ENCODE data around the gene DTX3. TPM values are rescaled to one million over a fixed set of nuclear protein-coding genes. Genes with fewer than 3 reads are reported as not detected.

The DTX3 gene
- total RNA-seq, 1 donor from 2014 or later, result 40.0 TPM

- no peak for DNase-seq (ENCODE audit: low spot score)
Measured at GRCh38 chr12:57620245-57620935, 15.8 kb downstream of the DTX3 start.

DNA sequence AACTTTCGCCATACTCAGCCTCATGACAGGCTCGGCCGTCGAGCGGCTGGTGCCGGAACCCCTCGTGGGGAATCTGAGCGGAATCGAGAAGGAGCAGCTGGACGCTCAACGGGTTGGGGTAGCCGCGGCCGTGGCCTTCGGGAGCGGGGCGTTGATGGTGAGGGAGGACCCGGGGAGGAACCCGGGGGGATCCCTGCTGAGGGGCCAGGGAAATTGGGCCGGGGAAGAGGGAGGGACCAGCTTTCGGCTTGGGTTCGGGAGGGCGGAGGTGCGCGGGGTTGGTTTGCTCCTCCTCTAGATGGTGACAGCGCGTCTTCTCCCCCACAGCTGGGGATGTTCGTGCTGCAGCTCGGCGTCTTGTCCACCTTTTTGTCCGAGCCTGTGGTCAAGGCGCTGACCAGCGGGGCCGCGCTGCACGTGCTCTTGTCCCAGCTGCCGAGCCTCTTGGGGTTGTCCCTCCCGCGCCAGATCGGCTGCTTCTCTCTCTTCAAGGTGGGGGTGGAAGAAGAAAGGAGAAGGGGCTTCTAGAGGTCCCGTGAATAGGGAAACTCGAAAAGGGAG, 16.4 kb downstream of the DTX3 start:
- DNase-seq (ENCODE audit: low spot score), result no peak

- DNase-seq (ENCODE audit: low spot score), result no peak
Measured at GRCh38 chr12:57621497-57622292, 17.1 kb downstream of the DTX3 start.

GRCh38 chr12:57622293-57623245, 17.9 kb downstream of the DTX3 start:
- no peak for DNase-seq (ENCODE audit: low spot score)

DNA sequence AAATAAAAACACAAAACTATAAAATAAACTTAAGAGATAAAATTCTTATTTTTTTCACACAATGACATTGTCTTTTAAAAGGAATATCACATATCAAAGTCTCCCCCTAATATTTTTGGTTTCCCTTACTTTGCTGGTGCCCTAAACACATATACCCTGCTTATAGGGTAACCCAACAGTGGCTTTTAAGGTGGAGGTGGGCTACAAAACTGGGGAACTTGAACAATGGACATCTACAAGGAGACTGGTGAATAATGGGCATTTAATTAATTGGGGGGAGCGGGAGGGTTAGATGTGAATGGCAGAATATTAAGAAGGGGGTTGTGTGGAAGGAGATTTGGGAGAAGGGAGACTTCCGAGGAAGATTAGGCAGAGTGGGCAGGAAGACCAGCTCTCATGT, 18.8 kb downstream of the DTX3 start:
- DNase-seq (ENCODE audit: low spot score), result no peak

- DNase-seq (ENCODE audit: low spot score), result no peak
Measured at GRCh38 chr12:57623811-57624390, 19.3 kb downstream of the DTX3 start.

DNA sequence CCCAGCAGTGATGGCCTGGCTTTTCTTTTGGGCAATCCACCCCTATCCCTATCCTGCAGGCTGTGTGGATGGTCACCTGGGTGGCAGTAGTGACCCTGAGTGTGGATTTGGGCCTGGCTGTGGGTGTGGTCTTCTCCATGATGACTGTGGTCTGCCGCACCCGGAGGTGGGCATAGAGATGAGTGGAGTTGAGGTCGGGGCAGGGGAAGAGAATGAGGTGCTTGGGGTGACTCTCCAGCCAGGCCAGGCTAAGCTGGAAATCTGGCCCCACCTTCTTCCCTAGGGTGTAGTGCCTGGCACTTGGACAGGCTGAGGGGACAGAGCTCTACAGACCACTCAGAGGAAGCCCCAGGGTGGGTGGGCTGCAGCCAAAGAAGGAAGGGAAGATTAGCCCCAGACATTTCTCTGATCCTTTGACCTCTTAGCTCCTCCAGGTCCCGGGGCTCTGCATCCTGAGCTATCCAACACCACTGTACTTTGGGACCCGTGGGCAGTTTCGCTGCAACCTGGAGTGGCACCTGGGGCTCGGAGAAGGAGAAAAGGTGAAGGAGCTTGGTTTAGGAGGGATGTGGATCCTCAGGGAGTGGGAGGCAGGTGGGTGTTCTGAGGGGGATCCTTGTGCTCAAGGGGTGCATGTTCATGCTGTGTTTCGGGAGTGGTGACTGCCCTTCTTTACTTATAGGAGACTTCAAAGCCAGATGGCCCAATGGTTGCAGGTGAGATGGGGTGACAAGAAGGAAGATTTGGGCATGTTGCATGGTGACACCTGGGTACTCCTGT, 20.0 kb downstream of the DTX3 start:
- DNase-seq (ENCODE audit: low spot score), result no peak

GRCh38 chr12:57625261-57626032, 20.8 kb downstream of the DTX3 start:
- DNase-seq (ENCODE audit: low spot score), result no peak

DNA sequence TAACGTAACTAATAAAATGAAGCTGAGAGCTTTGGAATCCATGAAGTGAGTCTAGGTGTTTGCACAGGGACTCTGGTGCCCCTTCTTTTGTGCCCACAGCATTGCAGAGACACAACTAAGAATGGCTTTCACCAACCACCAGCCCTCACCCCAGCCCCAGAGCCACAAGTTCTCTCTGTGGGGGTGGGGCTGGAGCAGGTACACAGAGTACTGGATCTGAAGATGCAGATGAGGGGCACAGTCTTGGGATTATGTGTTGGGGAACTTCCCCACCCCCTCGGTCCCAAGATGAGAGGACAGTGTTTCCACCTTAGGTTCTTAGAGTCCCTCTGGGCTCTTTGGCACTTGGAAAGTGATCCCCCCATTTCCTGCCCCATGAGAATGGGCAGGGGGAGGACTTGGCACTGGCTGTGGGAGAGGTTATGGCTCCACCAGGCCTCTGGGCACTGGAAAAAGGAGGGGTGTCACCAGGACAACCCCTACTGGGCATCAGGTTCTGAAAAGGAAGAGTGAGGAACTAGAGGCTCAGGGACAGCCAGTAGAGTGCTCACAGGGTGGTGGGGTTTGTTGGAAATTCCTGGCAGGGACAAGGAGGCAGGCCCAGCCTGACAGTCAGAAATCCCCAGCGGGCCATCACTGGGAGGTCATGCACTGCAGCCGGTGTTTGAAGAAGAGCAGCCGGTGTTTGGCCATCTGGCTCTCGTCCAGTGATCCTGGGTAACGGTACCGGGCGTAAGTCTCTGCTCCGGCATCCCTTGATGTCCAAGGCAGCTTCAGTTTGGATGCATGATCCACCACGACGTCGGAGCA, 21.7 kb downstream of the DTX3 start:
- DNase-seq (ENCODE audit: low spot score), result peak; percentile 38

GRCh38 chr12:57626921-57627445, 22.4 kb downstream of the DTX3 start:
- no peak for DNase-seq (ENCODE audit: low spot score)

- peak; percentile 44 for DNase-seq (ENCODE audit: low spot score)
Measured at GRCh38 chr12:57627501-57628279, 23.1 kb downstream of the DTX3 start.

DNA sequence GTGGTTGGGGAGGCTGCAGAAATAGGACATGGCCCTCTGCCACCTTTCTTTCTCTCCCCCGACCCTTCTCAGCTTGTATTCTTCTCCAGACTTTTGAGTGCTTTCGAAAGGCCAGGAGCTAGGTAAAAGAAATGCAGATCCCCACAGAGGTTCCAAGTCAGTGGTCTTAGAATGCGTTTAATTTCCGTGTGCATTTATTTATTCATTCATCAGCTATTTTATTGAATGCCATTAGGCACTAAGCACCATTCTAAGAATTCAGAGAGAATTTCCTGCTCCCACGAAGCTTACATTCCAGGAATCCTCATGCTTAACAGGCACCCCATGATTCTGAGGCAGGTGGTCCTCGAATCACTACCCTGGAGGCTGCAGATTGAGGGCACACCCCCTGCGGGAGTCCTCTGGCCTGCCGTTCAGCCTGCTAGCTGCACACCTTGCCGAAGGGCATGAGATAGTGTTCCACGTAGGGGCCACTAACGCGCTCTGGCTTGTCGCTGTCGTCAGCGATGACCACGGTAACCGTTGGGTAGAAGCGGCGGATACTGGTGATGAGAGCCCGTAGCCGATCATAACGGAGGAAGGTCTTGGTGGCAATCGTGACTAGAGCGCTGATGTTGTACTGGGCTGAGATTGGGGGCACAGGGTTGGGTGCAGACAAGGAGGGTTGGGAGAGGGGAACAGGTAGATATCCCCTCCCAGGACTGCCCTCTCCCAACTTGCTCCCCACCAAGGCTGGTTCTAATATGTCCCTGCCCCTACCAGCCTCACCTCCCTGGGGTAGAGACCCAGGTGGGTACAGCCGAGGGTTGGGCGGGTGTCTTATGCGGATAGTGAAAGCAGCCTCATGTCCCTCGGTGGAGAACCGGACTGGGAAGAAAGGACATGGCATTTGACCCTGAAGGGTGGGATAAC, 23.9 kb downstream of the DTX3 start:
- DNase-seq (ENCODE audit: low spot score), result peak; percentile 38

DNA sequence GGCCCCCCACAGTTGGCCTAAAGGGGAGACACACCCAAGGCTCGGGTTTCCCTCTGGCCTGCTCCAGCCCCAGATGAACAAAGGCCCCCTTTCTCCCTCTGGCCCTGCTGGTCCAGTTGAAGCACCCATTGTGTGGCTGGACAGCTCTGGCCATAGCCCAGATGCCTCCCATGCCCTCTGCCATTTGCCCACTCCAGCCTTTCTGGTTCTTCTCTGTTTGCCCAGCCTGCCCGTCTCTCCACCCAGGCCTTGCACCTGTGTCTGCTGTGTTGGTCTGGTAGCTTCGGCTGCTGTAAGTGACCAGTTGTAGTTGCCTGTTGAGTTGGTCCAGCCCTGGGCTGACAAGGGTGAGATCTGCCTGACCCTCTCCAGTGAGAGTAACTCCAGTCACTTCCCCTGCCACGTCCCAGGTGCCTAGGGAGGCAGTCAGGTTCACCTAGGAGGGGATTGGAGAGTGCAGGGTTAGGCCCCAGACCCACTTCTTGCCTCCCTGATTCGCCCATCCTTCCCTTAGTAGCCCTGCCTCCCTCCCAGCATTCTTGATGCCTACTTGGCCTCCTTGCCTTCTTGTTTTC, 25.4 kb downstream of the DTX3 start:
- peak; percentile 31 for DNase-seq (ENCODE audit: low spot score)

- peak; percentile 28 for DNase-seq (ENCODE audit: low spot score)
Measured at GRCh38 chr12:57630891-57631433, 26.3 kb downstream of the DTX3 start.

DNA sequence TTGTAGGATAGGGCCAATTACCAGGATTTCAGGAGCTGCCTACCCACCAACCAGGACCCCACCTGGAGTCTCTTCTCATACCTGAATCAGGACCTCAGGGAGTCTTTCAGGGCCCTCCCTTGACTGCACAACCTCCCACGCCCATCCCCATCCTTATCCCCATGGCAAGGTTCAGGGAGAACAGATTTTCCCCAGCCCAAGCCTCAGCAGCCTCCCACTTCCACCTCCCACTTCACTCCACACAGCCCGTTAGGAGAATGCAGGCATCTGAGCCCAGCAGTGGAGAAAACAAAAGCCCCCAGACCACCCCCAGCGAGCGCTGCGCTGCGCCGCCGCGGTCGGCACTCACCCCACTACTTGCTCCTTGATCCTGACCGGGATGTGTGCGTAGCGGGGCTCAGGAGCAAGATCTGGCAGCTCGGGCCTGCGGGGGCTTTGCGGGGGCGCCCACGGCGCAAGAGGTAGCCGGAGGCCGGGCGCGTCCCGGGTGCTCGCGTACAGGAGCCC, 27.0 kb downstream of the DTX3 start:
- peak; percentile 42 for DNase-seq (ENCODE audit: low spot score)
